AG10803 (cell line): Measurements from ENCODE around the gene CCDC169.

ENCODE experiments used
- DNase-seq: peaks from one replicate; pipeline ENCODE4 v3.0.0; 2010; ENCODE audit warnings: low read depth
- H3K4me3 ChIP-seq: 2 replicates; pipeline ENCODE4 v1.5.1; 2011; ENCODE audit warnings: mild to moderate bottlenecking, low read length, control low read depth
- TF ChIP-seq, protein P1 (sequence below): conservative IDR thresholded peaks from 2 replicates; pipeline ENCODE4 v1.5.1; 2011; ENCODE audit warnings: mild to moderate bottlenecking, low read length, control low read depth, inconsistent platforms

CCDC169 gene

DNA sequence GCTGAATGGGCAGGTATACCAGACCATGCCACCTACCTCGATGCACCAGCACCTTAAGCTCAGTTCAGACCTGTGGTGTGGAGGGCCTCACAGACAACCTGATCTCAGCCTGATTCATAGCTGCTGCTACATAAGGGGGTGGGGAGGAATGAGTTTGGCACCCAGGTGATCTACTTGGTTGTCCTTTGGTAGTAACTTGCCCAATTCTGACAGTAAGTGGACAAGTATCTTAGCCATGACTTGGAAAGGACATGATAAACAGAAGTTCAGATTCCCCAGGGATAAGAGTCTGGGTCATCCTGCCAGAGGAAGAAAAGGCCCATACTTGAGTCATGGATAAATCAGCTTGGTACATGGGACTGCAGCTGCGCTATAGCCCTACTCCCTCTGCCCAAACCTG is 54.9 kb downstream of the CCDC169 start:
- no peak for DNase-seq
- TF ChIP-seq, protein P1, sequence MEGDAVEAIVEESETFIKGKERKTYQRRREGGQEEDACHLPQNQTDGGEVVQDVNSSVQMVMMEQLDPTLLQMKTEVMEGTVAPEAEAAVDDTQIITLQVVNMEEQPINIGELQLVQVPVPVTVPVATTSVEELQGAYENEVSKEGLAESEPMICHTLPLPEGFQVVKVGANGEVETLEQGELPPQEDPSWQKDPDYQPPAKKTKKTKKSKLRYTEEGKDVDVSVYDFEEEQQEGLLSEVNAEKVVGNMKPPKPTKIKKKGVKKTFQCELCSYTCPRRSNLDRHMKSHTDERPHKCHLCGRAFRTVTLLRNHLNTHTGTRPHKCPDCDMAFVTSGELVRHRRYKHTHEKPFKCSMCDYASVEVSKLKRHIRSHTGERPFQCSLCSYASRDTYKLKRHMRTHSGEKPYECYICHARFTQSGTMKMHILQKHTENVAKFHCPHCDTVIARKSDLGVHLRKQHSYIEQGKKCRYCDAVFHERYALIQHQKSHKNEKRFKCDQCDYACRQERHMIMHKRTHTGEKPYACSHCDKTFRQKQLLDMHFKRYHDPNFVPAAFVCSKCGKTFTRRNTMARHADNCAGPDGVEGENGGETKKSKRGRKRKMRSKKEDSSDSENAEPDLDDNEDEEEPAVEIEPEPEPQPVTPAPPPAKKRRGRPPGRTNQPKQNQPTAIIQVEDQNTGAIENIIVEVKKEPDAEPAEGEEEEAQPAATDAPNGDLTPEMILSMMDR: no peak
- no peak overlapping the region for H3K4me3 ChIP-seq

DNA sequence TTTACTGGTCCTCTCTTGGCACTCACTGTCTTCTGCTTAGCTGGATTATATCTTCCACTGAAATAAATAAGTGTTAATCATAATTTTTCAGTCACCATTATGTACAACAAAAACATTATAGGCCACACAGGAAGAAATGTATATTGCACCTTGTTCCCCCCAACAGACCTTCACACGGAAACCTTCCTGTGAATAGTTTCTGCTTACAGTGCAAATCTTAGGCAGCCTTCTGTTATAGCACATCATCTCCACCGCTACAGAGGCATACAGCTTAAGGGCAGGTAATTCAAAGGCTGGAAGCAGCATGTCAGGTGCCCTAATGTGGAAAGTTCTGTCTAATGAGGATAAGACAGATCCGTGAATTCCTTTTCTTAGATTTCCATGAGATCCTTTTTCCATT is 66.4 kb downstream of the CCDC169 start:
- TF ChIP-seq, protein P1: no peak
- H3K4me3 ChIP-seq: no peak overlapping the region
- DNase-seq: no peak

GRCh38 chr13:36224730-36225129 is 72.9 kb downstream of the CCDC169 start:
- TF ChIP-seq, protein P1: no peak
- no peak for DNase-seq
- no peak overlapping the region for H3K4me3 ChIP-seq

- TF ChIP-seq, protein P1: no peak
- no peak overlapping the region for H3K4me3 ChIP-seq
- DNase-seq: no peak
Measured at GRCh38 chr13:36219883-36220282, 77.7 kb downstream of the CCDC169 start.

DNA sequence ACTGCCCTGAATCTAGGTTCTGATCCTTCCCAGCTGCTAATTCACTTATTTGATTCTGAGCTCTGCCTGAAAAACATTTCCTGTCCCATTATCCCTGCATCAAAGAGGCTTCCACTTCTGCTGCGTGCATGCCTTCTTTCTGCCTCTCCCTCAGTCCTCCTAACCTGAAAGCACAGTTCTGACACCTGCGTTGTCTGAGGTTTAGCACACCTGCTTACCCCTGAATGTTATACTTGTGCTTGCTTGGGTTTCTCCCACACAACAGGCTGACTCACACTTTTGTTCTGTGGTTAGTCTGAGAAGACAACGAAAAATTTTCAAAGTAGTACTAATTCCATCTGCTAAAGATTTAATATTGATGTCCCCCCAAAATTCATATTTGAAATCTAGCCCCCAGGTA is 80.2 kb downstream of the CCDC169 start:
- TF ChIP-seq, protein P1: no peak
- no peak overlapping the region for H3K4me3 ChIP-seq
- no peak for DNase-seq

DNA sequence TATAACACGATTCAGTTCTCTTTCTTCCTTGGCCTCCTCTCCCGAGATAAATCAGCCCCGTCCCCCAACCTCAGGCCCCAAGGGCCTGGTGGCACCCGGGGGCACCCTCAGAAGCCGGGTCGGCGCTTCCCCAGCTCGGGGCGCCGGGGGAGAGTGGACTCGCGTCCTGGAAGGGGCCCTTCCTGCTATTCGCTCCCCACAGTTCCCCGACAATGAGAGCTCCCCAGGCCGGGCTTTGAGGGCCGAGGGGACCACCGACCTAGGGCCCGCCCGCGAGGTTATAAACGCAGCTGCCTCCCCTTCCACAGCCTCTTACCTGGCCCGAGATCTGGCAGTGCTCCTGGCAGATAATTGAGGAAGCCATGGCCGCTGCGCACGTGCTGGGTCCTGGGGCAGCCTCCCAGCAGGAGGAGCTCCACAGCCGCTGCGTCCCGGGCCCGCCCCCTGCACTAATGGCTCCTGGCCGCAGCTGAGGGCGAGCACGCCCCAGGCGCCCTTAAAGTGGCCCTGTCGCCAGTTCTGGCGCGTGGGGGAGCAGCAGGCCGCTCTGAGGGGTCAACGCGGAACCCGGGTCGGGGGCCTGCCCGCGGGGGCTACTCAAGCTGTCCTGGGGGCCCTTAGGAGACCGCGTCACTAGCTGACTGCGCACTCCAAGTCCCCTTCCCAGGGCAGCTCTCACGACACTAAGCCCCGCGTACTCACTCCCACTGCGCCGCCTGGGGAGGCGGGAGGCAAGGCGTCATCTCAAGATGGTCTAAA is 83.3 kb downstream of the CCDC169 start, which contains the start of gene SOHLH2:
SOHLH2 (minus strand) TSS at position 394 of the 759 bp plus-strand sequence; CDS start at position 364, 30 bp downstream.
- TF ChIP-seq, protein P1: no peak
- no peak for DNase-seq
- H3K4me3 ChIP-seq: no peak within 1 kb of the TSS

- DNase-seq: no peak
- H3K4me3 ChIP-seq: no peak overlapping the region
- TF ChIP-seq, protein P1: no peak
Measured at GRCh38 chr13:36212789-36213188, 84.8 kb downstream of the CCDC169 start.
